ENCODE data around the gene ARHGDIA. TPM values are rescaled to one million over a fixed set of nuclear protein-coding genes. Genes with fewer than 3 reads are reported as not detected.

The ARHGDIA gene
- total RNA-seq, 1 experiment from 2014 or later: 185 TPM

DNA sequence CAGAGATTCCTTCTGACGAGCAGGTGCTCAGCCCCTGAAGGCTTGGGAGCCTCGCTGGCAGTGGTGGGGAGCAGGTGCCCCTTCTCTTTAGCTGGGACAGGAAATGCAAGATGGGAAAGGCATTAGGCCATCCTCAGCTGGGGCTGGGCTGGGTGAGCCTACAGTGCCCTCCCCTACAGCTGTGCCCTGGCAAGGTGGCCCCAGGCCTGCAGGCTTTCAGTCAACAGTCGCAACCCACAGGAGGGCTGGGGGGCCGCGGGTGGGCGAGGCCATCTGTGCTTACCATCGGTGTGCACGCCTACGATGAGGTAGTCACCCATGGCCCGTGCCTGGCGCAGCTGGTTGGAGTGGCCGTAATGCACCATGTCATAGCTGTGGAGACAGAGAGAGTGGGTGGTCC lies 38.1 kb upstream of the ARHGDIA start:
- DNase-seq: no peak
- H3K9me3 ChIP-seq: no peaks in the 10 kb centered on the region; the same call in 1 of the 2 replicates
- no peak overlapping the region for H3K4me3 ChIP-seq
- peaks cover 21% of the 10 kb centered on the region for H3K36me3 ChIP-seq
- H3K27me3 ChIP-seq: no peaks in the 10 kb centered on the region

DNA sequence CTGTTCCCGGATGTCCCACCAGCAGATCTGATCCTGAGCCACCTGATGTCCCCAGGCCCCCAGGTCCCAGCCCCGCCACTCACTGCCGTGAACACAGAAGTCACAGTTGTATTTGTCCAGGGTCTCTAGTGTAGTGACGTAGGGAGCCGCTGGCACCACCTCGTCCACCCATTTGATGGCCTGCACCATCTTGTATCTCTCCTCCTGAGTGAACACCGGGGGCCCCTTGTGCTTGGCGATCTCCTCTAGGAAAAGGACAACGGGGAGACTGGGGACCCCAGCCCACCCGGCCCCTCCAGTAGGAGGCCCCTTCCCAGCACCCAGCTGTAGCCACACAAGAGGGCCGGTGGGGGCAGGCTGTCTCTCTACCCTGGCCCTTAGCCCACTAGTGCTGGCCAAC lies 37.7 kb upstream of the ARHGDIA start:
- Histone ChIP-seq H3K36me3 (peaks cover 17% of the 10 kb centered on the region), H3K27me3 (no peaks in the 10 kb centered on the region)
- no peak for DNase-seq

DNA sequence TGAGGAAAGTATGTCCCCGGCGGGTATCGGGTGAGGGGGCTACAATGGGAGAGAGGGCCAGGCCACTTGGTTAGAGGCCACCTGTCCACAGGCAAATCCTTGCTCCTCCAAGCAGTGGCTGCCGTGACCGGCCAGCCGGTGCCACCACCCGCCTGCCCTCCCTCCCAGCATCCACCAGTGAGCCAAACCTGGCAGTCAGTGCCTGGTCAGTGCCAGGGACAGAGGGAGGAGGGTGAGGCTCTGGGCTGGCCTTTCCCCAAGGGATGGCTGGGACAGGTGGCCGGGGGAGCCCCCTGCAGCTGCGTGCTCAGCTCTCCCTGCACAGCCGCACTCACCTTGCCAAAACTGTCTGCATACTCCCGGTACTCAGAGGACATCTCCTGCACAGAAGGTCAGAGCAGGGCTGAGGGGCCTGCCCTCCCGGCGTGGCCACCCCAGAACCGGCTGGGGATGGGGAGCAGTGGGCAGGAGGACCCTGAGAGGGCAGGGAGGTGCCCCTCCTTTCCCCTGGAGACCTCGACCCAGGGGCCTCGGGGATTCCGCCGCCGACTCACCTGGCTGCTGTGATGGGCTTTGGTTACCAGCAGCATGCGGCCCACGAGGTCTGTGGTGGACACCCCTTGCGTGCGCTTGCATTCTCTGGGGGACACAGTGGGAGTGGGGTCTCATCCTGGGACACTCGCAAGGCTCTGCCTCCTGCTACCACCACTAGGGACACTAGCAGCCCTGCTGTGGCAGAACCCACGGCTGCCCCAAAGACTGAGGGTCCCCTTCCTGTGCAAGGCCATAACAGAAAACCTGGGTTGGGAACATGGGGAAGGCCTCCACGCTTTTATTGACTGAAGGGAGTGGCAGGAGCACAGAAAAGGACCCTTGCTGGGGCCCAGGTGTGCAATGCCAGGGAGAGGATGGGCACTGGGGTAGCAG lies 36.3 kb upstream of the ARHGDIA start:
- no peak for DNase-seq
- Histone ChIP-seq H3K9me3 (no peaks in the 10 kb centered on the region; the same call in 1 of the 2 replicates), H3K4me3 (no peak overlapping the region), H3K36me3 (peaks cover 9% of the 10 kb centered on the region), H3K27me3 (no peaks in the 10 kb centered on the region)

More for the DNA sequence above, 37.7 kb upstream of the ARHGDIA start:
- no peaks in the 10 kb centered on the region; the same call in 1 of the 2 replicates for H3K9me3 ChIP-seq
- H3K4me3 ChIP-seq: no peak overlapping the region

DNA sequence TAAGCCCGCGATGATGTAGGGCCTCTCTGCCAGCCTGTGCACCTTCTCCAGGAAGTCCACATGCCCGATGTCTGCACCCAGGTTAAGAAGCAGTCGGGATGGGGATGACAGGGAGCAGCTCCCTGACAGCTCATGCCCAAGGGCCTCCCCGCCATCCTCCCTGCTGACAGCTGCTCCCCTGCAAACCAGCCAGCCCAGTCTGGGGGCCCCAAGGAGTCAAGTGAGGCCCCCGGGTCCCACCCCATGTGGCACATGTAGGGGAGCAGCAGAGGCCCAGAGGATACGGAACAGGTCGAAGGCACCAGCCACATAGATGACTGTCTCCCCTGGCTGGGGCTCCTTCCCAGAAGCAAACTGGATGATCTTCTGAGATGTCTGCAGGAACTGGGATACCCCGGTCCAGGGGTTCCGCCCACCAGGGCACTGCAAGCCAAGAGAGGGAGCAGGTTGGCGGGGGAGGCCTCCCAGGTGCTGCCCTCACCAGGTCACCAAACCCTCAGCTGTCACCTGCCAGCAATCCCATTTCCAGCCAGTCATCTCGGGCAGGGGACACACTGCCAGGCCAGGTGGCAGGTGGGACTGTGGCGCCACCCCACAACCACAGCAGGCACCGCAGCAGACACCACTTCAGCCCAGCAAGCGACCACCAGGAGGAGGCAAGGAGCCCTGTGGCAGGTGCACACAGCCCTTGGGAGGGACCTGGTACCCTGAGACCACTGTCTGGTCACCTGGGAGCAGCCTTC lies 35.5 kb upstream of the ARHGDIA start:
- no peak for DNase-seq
- H3K27me3 ChIP-seq: no peaks in the 10 kb centered on the region
- peaks cover 1% of the 10 kb centered on the region for H3K36me3 ChIP-seq
- H3K4me3 ChIP-seq: no peak overlapping the region
- no peaks in the 10 kb centered on the region; the same call in 1 of the 2 replicates for H3K9me3 ChIP-seq

DNA sequence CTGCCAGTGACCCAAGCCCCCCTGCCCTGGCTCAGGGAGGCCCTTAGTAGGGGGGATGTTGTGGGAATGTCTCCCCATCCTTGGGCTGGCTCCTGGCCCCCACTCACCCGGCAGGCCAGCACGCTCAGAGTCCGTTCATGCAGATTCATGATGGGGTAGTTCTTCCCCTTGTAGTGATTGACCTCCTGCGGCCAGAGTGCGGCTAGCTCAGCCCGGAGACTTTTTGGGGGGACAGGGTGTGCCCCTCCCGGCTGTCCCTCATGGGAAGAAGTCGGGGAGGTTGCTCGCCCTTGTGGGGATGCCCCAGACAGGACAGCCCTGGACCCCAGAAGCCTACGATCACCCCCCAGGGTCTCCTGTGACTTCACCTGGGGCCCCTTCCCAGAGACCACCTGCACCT lies 34.9 kb upstream of the ARHGDIA start:
- no peak for DNase-seq
- H3K27me3 ChIP-seq: no peaks in the 10 kb centered on the region
- H3K36me3 ChIP-seq: peaks cover 4% of the 10 kb centered on the region
- no peak overlapping the region for H3K4me3 ChIP-seq
- H3K9me3 ChIP-seq: no peaks in the 10 kb centered on the region; the same call in 1 of the 2 replicates

DNA sequence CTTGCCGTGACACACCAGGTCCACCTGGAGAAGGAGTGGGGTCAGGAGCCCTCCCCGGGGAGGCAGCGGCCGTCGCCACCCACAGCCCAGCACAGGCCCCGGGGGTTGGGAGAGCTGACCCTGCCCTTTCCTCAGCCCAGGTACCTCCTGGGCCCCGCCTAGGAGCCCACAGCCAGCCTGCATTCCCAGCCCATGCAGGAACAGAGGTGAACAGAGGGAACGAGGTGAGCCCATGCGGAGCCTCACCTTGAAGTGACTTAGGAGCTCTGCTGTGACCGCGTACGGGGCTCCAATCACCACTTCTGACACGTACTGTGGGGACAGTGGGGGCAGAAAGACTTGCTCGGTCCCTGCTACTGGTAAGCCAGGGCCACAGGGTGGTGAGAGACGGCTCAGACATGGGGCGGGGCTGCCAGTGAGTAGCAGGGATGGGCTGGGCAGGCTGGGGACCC lies 34.3 kb upstream of the ARHGDIA start:
- DNase-seq: no peak
- no peaks in the 10 kb centered on the region; the same call in 1 of the 2 replicates for H3K9me3 ChIP-seq
- no peak overlapping the region for H3K4me3 ChIP-seq
- H3K36me3 ChIP-seq: peaks cover 9% of the 10 kb centered on the region
- H3K27me3 ChIP-seq: no peaks in the 10 kb centered on the region

DNA sequence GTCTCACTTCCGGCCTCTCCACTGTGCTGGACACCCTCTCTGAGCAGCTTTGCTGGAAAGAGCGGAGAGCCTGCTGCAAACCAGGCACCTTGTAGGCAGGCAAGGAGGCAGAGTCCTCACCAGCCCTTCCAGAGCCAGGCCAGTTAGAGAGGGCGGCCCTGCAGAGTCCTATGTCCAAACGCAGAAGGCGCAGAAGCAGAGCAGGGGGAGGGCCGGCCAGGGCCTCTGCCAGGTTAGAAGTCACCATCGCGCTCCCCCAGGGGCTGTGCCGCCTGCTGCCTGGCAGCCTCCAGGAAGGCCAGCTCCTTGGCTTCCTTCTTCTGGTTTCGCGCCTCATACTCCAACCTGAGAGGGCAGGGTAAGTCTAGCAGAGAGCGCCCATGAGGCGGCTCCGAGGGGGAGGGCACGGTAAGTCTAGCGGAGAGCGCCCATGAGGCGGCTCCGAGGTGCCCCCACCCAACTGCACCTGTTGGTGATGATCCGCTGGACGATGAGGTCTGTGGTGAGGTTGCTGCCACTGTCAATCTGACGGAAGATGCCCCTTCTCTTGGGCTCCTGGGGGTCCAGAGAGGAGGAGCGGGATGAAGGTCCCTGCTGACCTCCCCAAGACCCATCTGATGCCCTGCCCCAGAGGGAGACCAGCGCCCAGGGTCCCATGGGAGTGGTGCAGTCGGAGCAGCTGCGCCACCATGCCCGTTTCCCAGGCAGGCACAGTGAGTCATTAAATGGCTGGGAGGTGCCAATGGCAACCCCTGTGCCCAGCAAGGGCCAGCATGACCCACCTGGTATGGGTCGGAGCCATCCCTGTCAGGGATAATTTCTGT lies 33.7 kb upstream of the ARHGDIA start:
- Histone ChIP-seq H3K4me3 (no peak overlapping the region), H3K27me3 (no peaks in the 10 kb centered on the region), H3K9me3 (no peaks in the 10 kb centered on the region), H3K36me3 (peaks cover 16% of the 10 kb centered on the region)
- DNase-seq: no peak

DNA sequence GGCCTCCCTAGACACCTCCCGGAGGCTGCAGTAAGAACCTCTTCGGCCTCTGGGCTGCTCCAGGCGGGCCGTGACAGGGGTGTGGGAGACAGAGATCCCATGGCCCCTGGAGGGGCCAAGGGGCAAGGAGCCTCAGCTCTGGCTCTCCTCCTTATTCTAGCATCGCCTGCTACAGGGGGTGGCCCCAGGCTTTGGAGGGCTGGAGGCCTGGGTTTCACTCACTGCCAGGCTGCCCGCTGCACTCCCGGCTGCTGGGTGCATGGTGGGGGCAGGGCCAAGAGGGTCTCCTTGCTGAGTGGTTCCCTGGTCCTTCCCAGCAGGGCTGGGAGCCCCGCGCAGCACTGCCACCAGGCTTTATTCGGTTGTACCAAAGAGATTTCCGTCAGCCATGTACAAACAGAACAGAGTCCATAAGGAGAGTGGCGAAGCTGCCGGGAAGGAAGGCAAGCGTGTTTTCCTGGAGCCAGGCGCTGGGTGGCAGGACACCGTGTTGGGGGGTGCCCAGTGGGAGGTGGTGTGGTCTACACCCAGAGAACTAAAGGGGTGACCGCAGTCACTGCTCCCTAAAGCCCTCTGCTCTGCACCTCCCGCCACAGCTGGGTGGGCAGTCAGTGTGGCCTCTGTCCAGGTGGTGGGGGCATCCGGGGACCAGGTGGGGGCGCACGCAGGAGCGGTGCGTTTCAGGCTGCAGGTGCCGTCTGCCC lies 32.9 kb upstream of the ARHGDIA start:
- no peak overlapping the region for H3K4me3 ChIP-seq
- H3K27me3 ChIP-seq: no peaks in the 10 kb centered on the region
- peaks cover 23% of the 10 kb centered on the region for H3K36me3 ChIP-seq
- DNase-seq: no peak
- no peaks in the 10 kb centered on the region for H3K9me3 ChIP-seq

DNA sequence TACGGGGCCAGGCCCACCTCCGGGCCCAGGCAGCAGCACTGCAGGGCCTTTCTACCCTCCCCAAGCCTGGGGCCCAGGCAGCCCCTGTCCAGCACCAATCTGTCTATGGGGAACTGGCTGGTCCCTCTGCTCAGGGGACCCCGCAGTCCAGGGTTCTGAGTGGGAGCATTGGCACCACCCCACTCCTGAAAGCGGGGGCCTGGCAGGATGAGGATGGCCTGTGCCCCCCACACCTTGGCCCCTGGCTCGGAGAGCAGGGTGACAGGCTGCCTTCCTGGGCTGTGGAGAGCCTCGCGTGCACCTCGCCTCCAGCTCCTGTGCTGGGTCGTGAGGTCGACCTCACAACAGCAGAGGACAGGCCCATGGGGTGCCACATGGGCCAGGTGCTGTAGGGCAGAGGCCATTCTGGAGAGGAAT lies 32.3 kb upstream of the ARHGDIA start:
- H3K4me3 ChIP-seq: no peak overlapping the region
- no peaks in the 10 kb centered on the region for H3K27me3 ChIP-seq
- H3K9me3 ChIP-seq: no peaks in the 10 kb centered on the region
- H3K36me3 ChIP-seq: peaks cover 26% of the 10 kb centered on the region
- DNase-seq: no peak

DNA sequence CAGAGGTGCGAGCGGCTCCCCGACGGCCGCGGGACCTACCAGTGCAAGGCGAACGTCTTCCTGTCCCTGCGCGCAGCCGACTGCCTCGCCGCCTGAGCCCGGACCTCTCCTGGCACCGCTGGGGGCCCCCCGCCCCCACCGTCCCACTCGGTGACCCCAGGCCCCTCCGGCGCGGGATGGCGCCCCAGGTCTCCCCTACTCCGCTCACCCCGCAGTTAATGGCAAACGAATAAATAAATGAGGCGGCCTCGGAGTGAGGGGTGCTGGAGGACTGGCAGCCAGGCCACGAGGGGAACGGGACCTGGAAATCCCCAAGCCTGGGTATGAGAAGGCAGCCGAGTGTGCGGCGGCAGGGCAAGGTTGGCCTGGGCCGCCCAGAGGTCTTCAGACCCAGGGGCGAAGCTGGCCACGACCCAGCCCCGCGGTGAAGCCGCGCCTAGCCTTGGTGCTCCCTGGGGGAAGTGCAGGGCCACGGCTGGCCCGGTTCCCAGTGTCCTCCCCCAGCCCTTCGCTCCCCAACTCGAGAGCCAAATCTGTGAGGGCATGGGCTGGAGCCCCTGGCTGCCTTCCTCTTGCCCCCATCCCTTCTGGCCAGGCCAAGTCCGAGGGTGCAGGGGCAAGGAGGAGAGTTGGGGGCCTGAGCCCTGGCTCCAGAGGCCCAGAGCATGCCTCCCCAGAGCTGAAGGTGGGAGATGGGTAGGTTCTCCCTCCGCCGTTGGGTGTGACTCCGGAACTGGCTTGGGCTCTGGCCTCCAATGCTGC lies 31.7 kb upstream of the ARHGDIA start:
- DNase-seq: no peak
- no peak overlapping the region for H3K4me3 ChIP-seq
- H3K36me3 ChIP-seq: peaks cover 26% of the 10 kb centered on the region
- no peaks in the 10 kb centered on the region for H3K27me3 ChIP-seq
- no peaks in the 10 kb centered on the region for H3K9me3 ChIP-seq

DNA sequence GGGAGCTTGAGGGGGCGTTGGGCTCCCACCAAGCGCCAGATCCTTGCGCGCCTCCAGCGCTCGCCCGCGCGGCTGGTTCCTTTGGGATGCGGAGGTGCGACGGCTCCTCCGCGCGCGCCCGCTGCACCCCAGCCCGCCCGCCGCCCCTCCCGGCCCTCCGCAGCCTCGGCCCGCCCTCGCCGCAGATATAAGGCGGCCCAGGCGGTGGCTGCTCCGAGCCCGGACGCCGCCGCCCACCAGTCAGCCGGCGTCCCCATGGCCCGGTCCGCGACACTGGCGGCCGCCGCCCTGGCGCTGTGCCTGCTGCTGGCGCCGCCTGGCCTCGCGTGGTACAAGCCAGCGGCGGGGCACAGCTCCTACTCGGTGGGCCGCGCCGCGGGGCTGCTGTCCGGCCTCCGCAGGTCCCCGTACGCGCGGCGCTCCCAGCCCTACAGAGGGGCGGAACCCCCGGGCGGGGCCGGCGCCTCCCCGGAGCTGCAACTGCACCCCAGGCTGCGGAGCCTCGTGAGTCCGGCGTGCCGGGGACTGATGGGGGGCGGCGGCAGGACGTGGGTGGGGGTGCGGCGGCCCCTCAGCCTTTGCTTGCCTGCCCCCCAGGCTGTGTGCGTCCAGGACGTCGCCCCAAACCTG lies 31.0 kb upstream of the ARHGDIA start, which contains the start of gene NPB:
NPB (plus strand) TSS at position 216 of the 630 bp plus-strand sequence; CDS start at position 256, 40 bp downstream.
- no peaks in the 10 kb centered on the region for H3K27me3 ChIP-seq
- DNase-seq: no peak
- H3K4me3 ChIP-seq: no peak within 1 kb of the TSS
- H3K9me3 ChIP-seq: no peaks in the 10 kb centered on the region
- H3K36me3 ChIP-seq: peaks cover 30% of the 10 kb centered on the region

DNA sequence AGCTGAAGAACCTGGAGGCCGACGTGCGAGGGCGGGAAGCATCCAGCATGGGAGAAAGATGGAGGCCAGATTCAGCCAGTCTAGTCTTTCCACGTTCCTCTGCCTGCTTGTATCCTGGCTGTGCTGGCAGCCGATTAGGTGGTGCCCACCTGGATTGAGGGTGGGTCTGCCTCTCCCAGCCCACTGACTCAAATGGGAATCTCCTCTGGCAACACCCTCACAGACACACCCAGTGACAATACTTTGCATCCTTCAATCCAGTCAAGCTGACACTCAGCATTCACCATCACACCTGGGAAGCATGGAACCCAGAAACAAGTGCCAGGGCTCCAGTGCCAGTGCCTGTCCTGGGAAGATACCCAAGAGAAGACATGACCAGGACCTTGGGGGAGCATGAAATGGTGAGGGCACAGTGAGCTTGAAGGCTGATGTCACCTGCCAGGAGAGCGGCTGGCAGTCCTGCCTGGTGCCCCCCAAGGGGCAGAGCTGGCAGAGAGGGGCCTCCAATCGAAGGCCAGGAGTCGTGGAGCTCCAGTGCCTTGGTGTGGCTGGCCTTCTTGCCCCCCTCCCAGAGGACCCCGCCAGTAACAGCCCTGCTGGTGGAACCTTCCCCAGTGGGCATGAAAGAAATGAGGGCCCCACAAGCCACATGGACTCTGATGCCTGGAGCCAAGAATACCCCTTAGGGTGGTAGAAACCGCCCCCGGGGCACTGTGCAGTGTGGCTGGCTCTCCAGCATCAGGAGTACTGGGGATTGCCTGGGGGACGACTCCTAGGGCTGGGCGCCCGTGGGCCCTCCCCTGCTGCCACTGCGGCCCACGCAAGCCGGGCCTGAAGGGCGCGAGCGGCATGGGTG lies 30.3 kb upstream of the ARHGDIA start:
- no peak overlapping the region for H3K4me3 ChIP-seq
- DNase-seq: no peak
- H3K9me3 ChIP-seq: no peaks in the 10 kb centered on the region
- no peaks in the 10 kb centered on the region for H3K27me3 ChIP-seq
- peaks cover 35% of the 10 kb centered on the region for H3K36me3 ChIP-seq

DNA sequence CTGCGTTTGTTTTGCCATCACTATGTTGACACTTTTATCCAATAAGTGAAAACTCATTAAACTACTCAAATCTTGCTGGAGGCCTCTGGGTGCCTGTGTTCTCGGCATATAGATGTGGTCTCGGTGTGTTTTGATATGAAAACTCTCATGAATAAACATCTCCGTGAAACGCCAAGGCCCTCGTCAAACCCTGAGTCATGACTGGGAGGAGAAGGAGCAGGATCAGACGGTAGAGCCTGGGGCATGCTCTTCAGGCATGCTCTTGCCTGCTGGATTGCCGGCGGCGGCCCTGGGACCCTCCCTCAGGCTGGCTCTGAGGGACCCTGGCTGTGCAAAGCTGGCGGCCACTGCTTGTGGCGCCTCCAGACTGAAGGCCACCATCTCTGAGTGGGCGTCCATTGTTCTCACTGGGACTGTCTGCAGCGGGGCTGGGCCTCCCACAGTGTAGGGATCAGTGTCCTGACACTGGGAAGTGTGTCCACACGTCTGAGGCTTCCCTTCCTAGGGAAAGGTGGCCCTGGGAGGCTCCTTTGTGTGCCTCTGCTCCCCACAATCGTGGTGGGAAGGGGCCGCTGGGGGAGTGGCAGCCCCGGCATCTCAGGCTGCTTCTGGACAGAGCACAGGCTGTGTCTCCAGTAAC lies 29.2 kb upstream of the ARHGDIA start:
- no peak overlapping the region for H3K4me3 ChIP-seq
- H3K27me3 ChIP-seq: no peaks in the 10 kb centered on the region
- no peaks in the 10 kb centered on the region for H3K9me3 ChIP-seq
- no peak for DNase-seq
- H3K36me3 ChIP-seq: peaks cover 44% of the 10 kb centered on the region
